HG03196 (cell line): ENCODE results near the gene GNL2.
"Not testable (repeated sequence)": the region's sequence is repeated elsewhere in the genome, so short reads cannot be mapped to it uniquely, and the experiment has no call there.

Source experiments
- ATAC-seq: cut with Tn5 transposase; IDR thresholded peaks from one replicate; pipeline ENCODE4 v1.9.1; 2021; ENCODE audit not compliant: unreplicated experiment

GNL2 gene

GRCh38 chr1:37609002-37609401, 13.3 kb upstream of the GNL2 start:
- ATAC-seq = no peak

- ATAC-seq = no peak
These were observed 10.9 kb upstream of the GNL2 start for GRCh38 chr1:37606481-37607263.

- ATAC-seq = no peak
These were observed 10.2 kb upstream of the GNL2 start for GRCh38 chr1:37605806-37606474.

- no peak for ATAC-seq
These were observed 9.4 kb upstream of the GNL2 start for GRCh38 chr1:37605061-37605650.

- no peak for ATAC-seq
These were observed 7.3 kb upstream of the GNL2 start for GRCh38 chr1:37602750-37603694.

GRCh38 chr1:37601441-37601840, 5.7 kb upstream of the GNL2 start:
- no peak for ATAC-seq

GRCh38 chr1:37599940-37600339, 4.2 kb upstream of the GNL2 start:
- ATAC-seq = no peak

- peak; percentile 12 for ATAC-seq
These were observed 488 bp upstream of the GNL2 start for GRCh38 chr1:37596182-37596667.

- no peak for ATAC-seq
These were observed 2.0 kb downstream of the GNL2 start for GRCh38 chr1:37593726-37594125.

- no peak for ATAC-seq
These were observed 6.8 kb downstream of the GNL2 start for GRCh38 chr1:37588939-37589338.

- ATAC-seq = not testable (repeated sequence)
These were observed 11.2 kb downstream of the GNL2 start for GRCh38 chr1:37584544-37584943.

GRCh38 chr1:37575692-37576091, 20.0 kb downstream of the GNL2 start:
- ATAC-seq = no peak

- ATAC-seq = no peak
These were observed 20.8 kb downstream of the GNL2 start for GRCh38 chr1:37574834-37575480.

GRCh38 chr1:37570528-37571334, 25.0 kb downstream of the GNL2 start:
- ATAC-seq = no peak

GRCh38 chr1:37567023-37567422, 28.7 kb downstream of the GNL2 start:
- no peak for ATAC-seq

GRCh38 chr1:37564892-37565291, 30.8 kb downstream of the GNL2 start:
- ATAC-seq = no peak

GRCh38 chr1:37562984-37563383, 32.8 kb downstream of the GNL2 start:
- no peak for ATAC-seq

- ATAC-seq = no peak
These were observed 34.3 kb downstream of the GNL2 start for GRCh38 chr1:37561133-37562132.
